Epithelial cell of prostate (primary cell): Measurements from ENCODE around the gene CAMSAP1.

ENCODE experiments used
- DNase-seq: peaks from one replicate; pipeline ENCODE4 v3.0.0-alpha.2; 2011; ENCODE audit warnings: low read depth, low spot score
- H3K27ac ChIP-seq: fragments of 450-650 bp; 2 replicates; pipeline ENCODE4 v1.5.1; 2017; ENCODE audit warnings: mild to moderate bottlenecking

Gene CAMSAP1

GRCh38 chr9:135886147-135886981 is 21.0 kb downstream of the CAMSAP1 start:
- H3K27ac ChIP-seq = peak overlapping the region; percentile 43
- no peak for DNase-seq

- DNase-seq = no peak
- H3K27ac ChIP-seq = peak overlapping the region; percentile 43
Observed at GRCh38 chr9:135885100-135885853, 22.1 kb downstream of the CAMSAP1 start.

GRCh38 chr9:135884328-135885035 is 22.9 kb downstream of the CAMSAP1 start:
- no peak for DNase-seq
- peak overlapping the region; percentile 43 for H3K27ac ChIP-seq

GRCh38 chr9:135883410-135884089 is 23.8 kb downstream of the CAMSAP1 start:
- DNase-seq = no peak

GRCh38 chr9:135882011-135882410 is 25.3 kb downstream of the CAMSAP1 start:
- no peak overlapping the region for H3K27ac ChIP-seq
- DNase-seq = no peak

More at GRCh38 chr9:135883410-135884089, 23.8 kb downstream of the CAMSAP1 start:
- H3K27ac ChIP-seq = no peak overlapping the region

GRCh38 chr9:135880438-135880837 is 26.9 kb downstream of the CAMSAP1 start:
- no peak overlapping the region for H3K27ac ChIP-seq
- DNase-seq = no peak

GRCh38 chr9:135879619-135880018 is 27.7 kb downstream of the CAMSAP1 start:
- no peak for DNase-seq
- H3K27ac ChIP-seq = no peak overlapping the region

- H3K27ac ChIP-seq = no peak overlapping the region
Observed at GRCh38 chr9:135879237-135879601, 28.1 kb downstream of the CAMSAP1 start.

GRCh38 chr9:135878528-135879236 is 28.7 kb downstream of the CAMSAP1 start:
- no peak for DNase-seq
- H3K27ac ChIP-seq = no peak overlapping the region

More at GRCh38 chr9:135879237-135879601, 28.1 kb downstream of the CAMSAP1 start:
- DNase-seq = no peak

- no peak overlapping the region for H3K27ac ChIP-seq
- DNase-seq = no peak
Observed at GRCh38 chr9:135877791-135878527, 29.4 kb downstream of the CAMSAP1 start.

- no peak overlapping the region for H3K27ac ChIP-seq
- no peak for DNase-seq
Observed at GRCh38 chr9:135876936-135877335, 30.4 kb downstream of the CAMSAP1 start.

- H3K27ac ChIP-seq = no peak overlapping the region
- DNase-seq = no peak
Observed at GRCh38 chr9:135874859-135875258, 32.5 kb downstream of the CAMSAP1 start.

- DNase-seq = no peak
- no peak overlapping the region for H3K27ac ChIP-seq
Observed at GRCh38 chr9:135869909-135870308, 37.4 kb downstream of the CAMSAP1 start.

- H3K27ac ChIP-seq = no peak overlapping the region
- no peak for DNase-seq
Observed at GRCh38 chr9:135865531-135865930, 41.8 kb downstream of the CAMSAP1 start.

- no peak for DNase-seq
- H3K27ac ChIP-seq = no peak overlapping the region
Observed at GRCh38 chr9:135864447-135865049, 42.8 kb downstream of the CAMSAP1 start.

GRCh38 chr9:135862809-135863208 is 44.5 kb downstream of the CAMSAP1 start:
- no peak for DNase-seq
- no peak overlapping the region for H3K27ac ChIP-seq

GRCh38 chr9:135858491-135859185 is 48.7 kb downstream of the CAMSAP1 start:
- no peak for DNase-seq
- H3K27ac ChIP-seq = peak overlapping the region; percentile 17

- no peak for DNase-seq
Observed at GRCh38 chr9:135857843-135858242, 49.5 kb downstream of the CAMSAP1 start.

More at GRCh38 chr9:135857843-135858242, 49.5 kb downstream of the CAMSAP1 start:
- H3K27ac ChIP-seq = peak overlapping the region; percentile 17
